A549 treated with AZD9567 at 1 μM for 4 hours (cell line): ENCODE data around the gene ZNF48. TPM values are rescaled to one million over a fixed set of nuclear protein-coding genes. Genes with fewer than 3 reads are reported as not detected.

Experiments used
- total RNA-seq: library from RNA; stranded (reverse); fragments of 200-300 nt; extraction: Qiagen RNA extraction; gene quantifications from 5 replicates; pipeline ENCODE4 v1.2.3, GENCODE V29; 2022; ENCODE audit not compliant: insufficient read depth

ZNF48 gene
- 13.4 to 15.0 TPM (median 14.1 TPM) in 5 replicates for total RNA-seq

GRCh38 chr16:30395155-30395991, at the start of gene ZNF48:
Gene ZNF48 (plus strand): TSS chr16:30395420. CDS start chr16:30395795, 375 bp downstream.

GRCh38 chr16:30355144-30355953, 39.9 kb upstream of the ZNF48 start, which contains the start of gene CD2BP2:
Gene CD2BP2 (minus strand): TSS chr16:30355308. CDS start chr16:30354681, 627 bp downstream.

GRCh38 chr16:30370456-30371247, 24.6 kb upstream of the ZNF48 start, which contains the start of gene TBC1D10B:
Gene TBC1D10B (minus strand): TSS chr16:30370494. CDS start chr16:30370183, 311 bp downstream.

GRCh38 chr16:30374538-30374937, 20.7 kb upstream of the ZNF48 start, which contains the start of gene MYL11:
Gene MYL11 (plus strand): TSS chr16:30374802. CDS start chr16:30374858, 56 bp downstream.

GRCh38 chr16:30382111-30382881, 12.9 kb upstream of the ZNF48 start, which contains the start of gene SEPTIN1:
Gene SEPTIN1 (minus strand): TSS chr16:30382561. CDS start chr16:30382542, 19 bp downstream.

GRCh38 chr16:30407102-30407803, 12.0 kb downstream of the ZNF48 start, which contains the start of gene ZNF771:
Gene ZNF771 (plus strand): TSS chr16:30407606. CDS start chr16:30408054, 448 bp downstream.

GRCh38 chr16:30429678-30430427, 34.6 kb downstream of the ZNF48 start, which contains the start of gene DCTPP1:
Gene DCTPP1 (minus strand): TSS chr16:30430030. CDS start chr16:30429980, 50 bp downstream.

GRCh38 chr16:30445408-30446202, 50.4 kb downstream of the ZNF48 start, which contains the start of gene SEPHS2:
Gene SEPHS2 (minus strand): TSS chr16:30445874. CDS start chr16:30445727, 147 bp downstream.

Other genes starting within 250 kb of the ZNF48 start
- 2.6 to 4.6 TPM (median 3.1 TPM) in 5 replicates for gene CORO1A, start 211.8 kb upstream of the ZNF48 start, total RNA-seq
- 104 to 219 TPM (median 200 TPM) in 5 replicates for gene BOLA2B, start 201.8 kb upstream of the ZNF48 start, total RNA-seq
- gene SLX1A, start 201.5 kb upstream of the ZNF48 start, total RNA-seq, result 7.2 to 29.2 TPM (median 20.1 TPM) in 5 replicates
- 5.6 to 28.8 TPM (median 7.8 TPM) in 5 replicates for gene SULT1A3, start 196.2 kb upstream of the ZNF48 start, total RNA-seq
- gene NPIPB13, start 146.9 kb upstream of the ZNF48 start, total RNA-seq, result 2.7 to 3.0 TPM (median 2.8 TPM) in 4 of 5 replicates, not detected in the other
- gene CD2BP2, start 40.1 kb upstream of the ZNF48 start, total RNA-seq, result 63.2 to 69.6 TPM (median 67.9 TPM) in 5 replicates
- 20.4 to 31.0 TPM (median 30.3 TPM) in 5 replicates for gene TBC1D10B, start 24.9 kb upstream of the ZNF48 start, total RNA-seq
- 0.14 to 0.69 TPM (median 0.57 TPM) in 3 of 5 replicates, not detected in the others for gene MYL11, start 20.6 kb upstream of the ZNF48 start, total RNA-seq
- 2.0 to 2.3 TPM (median 2.1 TPM) in 4 of 5 replicates, not detected in the other for gene SEPTIN1, start 12.9 kb upstream of the ZNF48 start, total RNA-seq
- gene ZNF771, start 12.2 kb downstream of the ZNF48 start, total RNA-seq, result 1.4 to 6.2 TPM (median 5.9 TPM) in 5 replicates
- gene DCTPP1, start 34.6 kb downstream of the ZNF48 start, total RNA-seq, result 103 to 132 TPM (median 123 TPM) in 5 replicates
- gene SEPHS2, start 50.5 kb downstream of the ZNF48 start, total RNA-seq, result 47.7 to 51.4 TPM (median 49.2 TPM) in 5 replicates
- 0.03 to 0.23 TPM (median 0.11 TPM) in 4 of 5 replicates, not detected in the other for gene ITGAL, start 77.3 kb downstream of the ZNF48 start, total RNA-seq
- 44.5 to 46.8 TPM (median 45.0 TPM) in 5 replicates for gene ZNF768, start 131.1 kb downstream of the ZNF48 start, total RNA-seq
- 2.7 to 4.1 TPM (median 3.6 TPM) in 5 replicates for gene ZNF747, start 139.4 kb downstream of the ZNF48 start, total RNA-seq
- 2.6 to 6.4 TPM (median 5.3 TPM) in 5 replicates for gene ZNF764, start 163.0 kb downstream of the ZNF48 start, total RNA-seq
- 4.0 to 7.2 TPM (median 6.5 TPM) in 5 replicates for gene ZNF688, start 176.3 kb downstream of the ZNF48 start, total RNA-seq
- not detected in 5 replicates for gene ZNF785, start 190.3 kb downstream of the ZNF48 start, total RNA-seq
- gene ZNF689, start 215.0 kb downstream of the ZNF48 start, total RNA-seq, result 6.6 to 12.3 TPM (median 7.1 TPM) in 5 replicates